Measurements from ENCODE around the gene CDS2.

Gene CDS2

GRCh38 chr20:5183731-5184474, 57.1 kb downstream of the CDS2 start:
- Histone ChIP-seq H2BK5ac (ENCODE audit: low read depth, low read length, poor library complexity) (no peak overlapping the region), H4K91ac (ENCODE audit: low read depth, low read length) (no peak overlapping the region), H2BK120ac (ENCODE audit: insufficient read depth, low read length, poor library complexity) (no peak overlapping the region), H4K12ac (ENCODE audit: low read depth, low read length) (no peak overlapping the region), H2AFZ (ENCODE audit: insufficient read depth, low read length, poor library complexity) (no peak overlapping the region), H3K79me1 (ENCODE audit: low read length) (no peaks in the 10 kb centered on the region), H3K79me2 (ENCODE audit: control insufficient read depth, insufficient read depth, low read length, poor library complexity) (no peaks in the 10 kb centered on the region), H3K27ac (ENCODE audit: low read depth, low read length) (no peak overlapping the region), H3K14ac (ENCODE audit: low read length) (no peak overlapping the region), H3K4me1 (ENCODE audit: control insufficient read depth in 1 of 2, insufficient read depth in 2 of 2, low read length in 2 of 2) (peaks cover 0 to 4% of the 10 kb centered on the region in 2 experiments), H3K27me3 (ENCODE audit: insufficient read depth, low read length) (no peaks in the 10 kb centered on the region), H3K4ac (ENCODE audit: low read depth, low read length) (no peak overlapping the region), H3K23ac (ENCODE audit: low read length) (no peak overlapping the region), H3K9me3 (ENCODE audit: insufficient read depth, low read depth, low read length) (no peaks in the 10 kb centered on the region), H4K8ac (ENCODE audit: low read depth, low read length) (no peak overlapping the region), H2AK5ac (ENCODE audit: low read length) (no peak overlapping the region), H3K36me3 (ENCODE audit: control insufficient read depth in 1 of 2, insufficient read depth in 2 of 2, low read length in 2 of 2) (peaks cover 20 to 22% of the 10 kb centered on the region in 2 experiments), H3K4me2 (ENCODE audit: low read length) (no peak overlapping the region), H3K18ac (ENCODE audit: low read length) (no peak overlapping the region), H3K4me3 (ENCODE audit: low read depth, low read length) (no peak overlapping the region), H3K9ac (ENCODE audit: low read length) (no peak overlapping the region), H2BK12ac (ENCODE audit: low read length) (no peak overlapping the region)
- no CpG with 5 or more reads among the region's 13 CpGs for WGBS (ENCODE audit: extremely low coverage, insufficient coverage, insufficient read length)
- DNase-seq: peak; percentile 35 to 63

- H3K4me2 ChIP-seq (ENCODE audit: low read length): no peak overlapping the region
- no peak overlapping the region for H3K27ac ChIP-seq (ENCODE audit: low read depth, low read length)
- H3K18ac ChIP-seq (ENCODE audit: low read length): no peak overlapping the region
- peaks cover 22 to 27% of the 10 kb centered on the region in 2 experiments for H3K36me3 ChIP-seq (ENCODE audit: control insufficient read depth in 1 of 2, insufficient read depth in 2 of 2, low read length in 2 of 2)
- H3K4ac ChIP-seq (ENCODE audit: low read depth, low read length): no peak overlapping the region
- no peak overlapping the region for H3K23ac ChIP-seq (ENCODE audit: low read length)
- no CpG with 5 or more reads among the region's 1 CpG for WGBS (ENCODE audit: extremely low coverage, insufficient coverage, insufficient read length)
- no peaks in the 10 kb centered on the region for H3K79me2 ChIP-seq (ENCODE audit: control insufficient read depth, insufficient read depth, low read length, poor library complexity)
- H2AFZ ChIP-seq (ENCODE audit: insufficient read depth, low read length, poor library complexity): no peak overlapping the region
- H2BK120ac ChIP-seq (ENCODE audit: insufficient read depth, low read length, poor library complexity): no peak overlapping the region
- H3K27me3 ChIP-seq (ENCODE audit: insufficient read depth, low read length): no peaks in the 10 kb centered on the region
- H3K9ac ChIP-seq (ENCODE audit: low read length): no peak overlapping the region
- no peak overlapping the region for H2BK5ac ChIP-seq (ENCODE audit: low read depth, low read length, poor library complexity)
- H3K79me1 ChIP-seq (ENCODE audit: low read length): no peaks in the 10 kb centered on the region
- H3K4me1 ChIP-seq (ENCODE audit: control insufficient read depth in 1 of 2, insufficient read depth in 2 of 2, low read length in 2 of 2): peaks cover 0 to 4% of the 10 kb centered on the region in 2 experiments
- no peaks in the 10 kb centered on the region for H3K9me3 ChIP-seq (ENCODE audit: insufficient read depth, low read depth, low read length)
- H2AK5ac ChIP-seq (ENCODE audit: low read length): no peak overlapping the region
- H4K8ac ChIP-seq (ENCODE audit: low read depth, low read length): no peak overlapping the region
- H3K14ac ChIP-seq (ENCODE audit: low read length): no peak overlapping the region
- no peak overlapping the region for H4K91ac ChIP-seq (ENCODE audit: low read depth, low read length)
- no peak overlapping the region for H4K12ac ChIP-seq (ENCODE audit: low read depth, low read length)
- no peak for DNase-seq
- no peak overlapping the region for H2BK12ac ChIP-seq (ENCODE audit: low read length)
- no peak overlapping the region for H3K4me3 ChIP-seq (ENCODE audit: low read depth, low read length)
Measured at GRCh38 chr20:5184684-5185083, 57.9 kb downstream of the CDS2 start.

- no peaks in the 10 kb centered on the region for H3K79me2 ChIP-seq (ENCODE audit: control insufficient read depth, insufficient read depth, low read length, poor library complexity)
- H3K4me3 ChIP-seq (ENCODE audit: low read depth, low read length): no peak overlapping the region
- H3K36me3 ChIP-seq (ENCODE audit: control insufficient read depth in 1 of 2, insufficient read depth in 2 of 2, low read length in 2 of 2): peaks cover 26 to 38% of the 10 kb centered on the region in 2 experiments
- no peaks in the 10 kb centered on the region for H3K79me1 ChIP-seq (ENCODE audit: low read length)
- no peak overlapping the region for H2BK5ac ChIP-seq (ENCODE audit: low read depth, low read length, poor library complexity)
- WGBS (ENCODE audit: extremely low coverage, insufficient coverage, insufficient read length): no CpG with 5 or more reads among the region's 3 CpGs
- H2AK5ac ChIP-seq (ENCODE audit: low read length): no peak overlapping the region
- no peak overlapping the region for H3K4ac ChIP-seq (ENCODE audit: low read depth, low read length)
- H3K4me1 ChIP-seq (ENCODE audit: control insufficient read depth in 1 of 2, insufficient read depth in 2 of 2, low read length in 2 of 2): no peaks in the 10 kb centered on the region
- no peak overlapping the region for H3K9ac ChIP-seq (ENCODE audit: low read length)
- no peak overlapping the region for H2BK120ac ChIP-seq (ENCODE audit: insufficient read depth, low read length, poor library complexity)
- no peak overlapping the region for H3K18ac ChIP-seq (ENCODE audit: low read length)
- H3K14ac ChIP-seq (ENCODE audit: low read length): no peak overlapping the region
- no peak overlapping the region for H3K4me2 ChIP-seq (ENCODE audit: low read length)
- H4K12ac ChIP-seq (ENCODE audit: low read depth, low read length): no peak overlapping the region
- no peak overlapping the region for H3K23ac ChIP-seq (ENCODE audit: low read length)
- no peak overlapping the region for H4K8ac ChIP-seq (ENCODE audit: low read depth, low read length)
- no peak overlapping the region for H4K91ac ChIP-seq (ENCODE audit: low read depth, low read length)
- H3K27ac ChIP-seq (ENCODE audit: low read depth, low read length): no peak overlapping the region
- no peak overlapping the region for H2AFZ ChIP-seq (ENCODE audit: insufficient read depth, low read length, poor library complexity)
- DNase-seq: no peak
- H2BK12ac ChIP-seq (ENCODE audit: low read length): no peak overlapping the region
- no peaks in the 10 kb centered on the region for H3K9me3 ChIP-seq (ENCODE audit: insufficient read depth, low read depth, low read length)
- H3K27me3 ChIP-seq (ENCODE audit: insufficient read depth, low read length): no peaks in the 10 kb centered on the region
Measured at GRCh38 chr20:5187122-5187521, 60.3 kb downstream of the CDS2 start.

- H3K27me3 ChIP-seq (ENCODE audit: insufficient read depth, low read length): no peaks in the 10 kb centered on the region
- no CpG with 5 or more reads among the region's 7 CpGs for WGBS (ENCODE audit: extremely low coverage, insufficient coverage, insufficient read length)
- H4K91ac ChIP-seq (ENCODE audit: low read depth, low read length): no peak overlapping the region
- no peak overlapping the region for H3K4me3 ChIP-seq (ENCODE audit: low read depth, low read length)
- no peak overlapping the region for H3K23ac ChIP-seq (ENCODE audit: low read length)
- no peak overlapping the region for H3K9ac ChIP-seq (ENCODE audit: low read length)
- no peak for DNase-seq
- no peak overlapping the region for H4K8ac ChIP-seq (ENCODE audit: low read depth, low read length)
- no peak overlapping the region for H3K18ac ChIP-seq (ENCODE audit: low read length)
- no peak overlapping the region for H2AK5ac ChIP-seq (ENCODE audit: low read length)
- no peak overlapping the region for H3K4me2 ChIP-seq (ENCODE audit: low read length)
- H2AFZ ChIP-seq (ENCODE audit: insufficient read depth, low read length, poor library complexity): no peak overlapping the region
- H3K79me1 ChIP-seq (ENCODE audit: low read length): no peaks in the 10 kb centered on the region
- H3K14ac ChIP-seq (ENCODE audit: low read length): no peak overlapping the region
- peaks cover 29 to 39% of the 10 kb centered on the region in 2 experiments for H3K36me3 ChIP-seq (ENCODE audit: control insufficient read depth in 1 of 2, insufficient read depth in 2 of 2, low read length in 2 of 2)
- no peak overlapping the region for H4K12ac ChIP-seq (ENCODE audit: low read depth, low read length)
- no peak overlapping the region for H3K4ac ChIP-seq (ENCODE audit: low read depth, low read length)
- H2BK12ac ChIP-seq (ENCODE audit: low read length): no peak overlapping the region
- no peak overlapping the region for H2BK120ac ChIP-seq (ENCODE audit: insufficient read depth, low read length, poor library complexity)
- no peaks in the 10 kb centered on the region for H3K79me2 ChIP-seq (ENCODE audit: control insufficient read depth, insufficient read depth, low read length, poor library complexity)
- H3K9me3 ChIP-seq (ENCODE audit: insufficient read depth, low read depth, low read length): no peaks in the 10 kb centered on the region
- no peak overlapping the region for H2BK5ac ChIP-seq (ENCODE audit: low read depth, low read length, poor library complexity)
- no peak overlapping the region for H3K27ac ChIP-seq (ENCODE audit: low read depth, low read length)
- no peaks in the 10 kb centered on the region for H3K4me1 ChIP-seq (ENCODE audit: control insufficient read depth in 1 of 2, insufficient read depth in 2 of 2, low read length in 2 of 2)
Measured at GRCh38 chr20:5188736-5189135, 61.9 kb downstream of the CDS2 start.
